Amniotic epithelial cell (primary cell): ENCODE data around the gene SAMD4A.

Source experiments
- DNase-seq: peaks from one replicate; pipeline ENCODE4 v3.0.0-alpha.2; 2010; ENCODE audit warnings: low read depth

SAMD4A gene

DNA sequence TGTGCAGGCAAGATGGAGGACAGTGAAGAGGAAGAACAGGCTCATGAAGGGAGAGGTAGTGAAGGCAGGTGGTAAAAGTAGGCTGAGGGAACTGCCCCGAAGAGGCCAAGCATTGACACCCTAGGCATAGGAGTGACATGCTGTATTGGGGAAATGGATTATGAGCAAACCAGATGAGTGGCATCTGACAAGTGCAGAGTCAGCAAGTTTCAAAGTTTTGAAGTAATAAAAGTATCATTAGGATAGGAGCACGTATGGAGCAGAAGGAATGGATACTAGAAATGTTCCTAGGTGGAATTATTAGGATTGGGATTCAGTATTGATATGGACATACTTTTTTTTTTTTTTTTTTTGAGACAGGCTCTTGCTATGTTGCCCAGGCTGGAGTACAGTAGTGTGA, 139.8 kb downstream of the SAMD4A start:
- DNase-seq, result no peak

DNA sequence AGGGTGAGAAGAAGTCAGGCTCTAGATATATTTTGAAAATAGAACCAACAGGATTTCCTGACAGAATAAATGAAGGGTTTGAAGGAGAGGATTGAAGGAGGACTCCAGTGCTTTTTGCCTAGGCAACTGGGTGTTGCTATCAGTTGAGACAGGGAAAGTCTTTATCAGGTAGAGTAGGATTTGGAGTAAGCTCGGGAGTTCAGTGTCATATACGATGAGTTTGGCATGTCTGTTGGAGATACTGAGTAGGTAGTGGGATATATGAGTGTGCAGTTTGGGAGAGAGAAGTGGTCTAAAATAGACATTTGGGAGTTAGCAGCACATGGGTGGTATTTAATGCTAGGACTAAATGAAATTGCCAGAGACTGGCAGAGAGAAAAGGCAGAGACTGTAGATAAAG, 141.2 kb downstream of the SAMD4A start:
- DNase-seq, result no peak

DNA sequence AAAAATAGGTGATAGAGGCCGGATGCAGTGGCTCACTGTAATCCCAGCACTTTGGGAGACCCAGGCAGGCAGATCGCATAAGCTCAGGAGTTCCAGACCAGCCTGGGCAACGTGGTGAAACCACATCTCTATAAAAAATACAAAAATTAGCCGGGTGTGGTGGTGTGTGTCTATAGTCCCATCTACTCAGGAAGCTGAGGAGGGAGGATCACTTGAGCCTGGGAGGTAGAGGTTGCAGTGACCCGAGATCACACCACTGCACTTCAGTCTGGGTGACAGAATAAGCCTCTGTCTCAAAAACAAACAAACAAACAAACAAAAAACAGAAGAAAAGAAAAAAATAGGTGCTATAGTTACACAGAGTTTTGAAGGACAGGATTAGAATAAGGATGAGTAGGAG, 142.1 kb downstream of the SAMD4A start:
- no peak for DNase-seq

DNA sequence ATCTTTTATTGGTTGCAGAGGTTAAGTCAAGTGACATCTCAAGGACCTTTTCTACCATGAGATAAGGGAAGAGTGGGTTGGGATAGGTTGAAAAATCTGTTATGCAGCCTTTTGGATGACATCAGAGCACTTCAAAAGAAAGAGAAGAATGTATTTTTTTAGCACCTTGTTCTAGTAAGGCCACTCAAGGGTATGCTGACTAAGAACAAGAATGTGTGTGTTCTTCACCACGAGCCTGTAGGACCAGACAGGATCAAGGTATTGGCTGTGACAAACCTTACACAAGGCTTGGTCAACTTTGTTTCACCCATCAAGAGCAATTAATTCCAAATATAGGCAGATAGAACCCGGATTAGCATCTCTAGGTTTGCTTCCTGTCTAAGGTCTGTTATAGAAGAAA, 142.5 kb downstream of the SAMD4A start:
- DNase-seq, result no peak

DNA sequence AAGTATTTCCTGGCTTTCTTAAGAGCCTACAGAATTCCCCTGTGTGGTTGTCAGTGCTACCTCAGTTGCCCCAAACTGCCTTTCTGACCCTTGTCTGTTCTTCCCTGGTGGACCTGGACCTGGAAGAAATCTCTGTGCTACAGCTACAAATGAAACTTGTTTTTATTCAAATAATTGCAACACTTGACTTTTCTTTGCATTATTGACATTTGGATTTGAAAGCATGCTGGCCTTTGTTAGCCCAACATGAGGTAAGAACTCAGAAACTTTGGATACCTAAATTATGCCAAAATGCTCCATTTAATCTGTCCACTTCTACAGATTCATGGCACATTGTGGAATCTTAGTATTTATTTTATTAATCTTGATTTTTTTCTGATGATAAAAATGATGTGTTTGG, 142.9 kb downstream of the SAMD4A start:
- no peak for DNase-seq

DNA sequence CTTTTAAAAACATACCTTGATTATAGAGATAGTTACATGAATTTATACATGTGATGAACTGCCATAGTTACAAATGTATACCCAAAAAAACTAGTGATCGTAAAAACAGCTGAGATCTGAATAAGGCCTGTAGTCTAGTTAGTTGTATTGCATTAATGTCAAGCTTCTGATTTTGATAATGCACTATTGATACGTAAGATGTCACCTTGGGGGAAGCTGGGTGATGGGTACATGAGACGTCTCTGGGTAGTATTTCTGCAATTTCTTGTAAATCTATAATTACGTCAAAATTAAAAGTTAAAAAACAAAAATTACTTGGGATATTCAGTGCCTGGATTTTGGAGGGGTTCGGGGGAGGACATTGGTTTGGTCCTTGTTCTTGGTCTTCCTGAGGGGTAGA, 144.4 kb downstream of the SAMD4A start:
- no peak for DNase-seq

DNA sequence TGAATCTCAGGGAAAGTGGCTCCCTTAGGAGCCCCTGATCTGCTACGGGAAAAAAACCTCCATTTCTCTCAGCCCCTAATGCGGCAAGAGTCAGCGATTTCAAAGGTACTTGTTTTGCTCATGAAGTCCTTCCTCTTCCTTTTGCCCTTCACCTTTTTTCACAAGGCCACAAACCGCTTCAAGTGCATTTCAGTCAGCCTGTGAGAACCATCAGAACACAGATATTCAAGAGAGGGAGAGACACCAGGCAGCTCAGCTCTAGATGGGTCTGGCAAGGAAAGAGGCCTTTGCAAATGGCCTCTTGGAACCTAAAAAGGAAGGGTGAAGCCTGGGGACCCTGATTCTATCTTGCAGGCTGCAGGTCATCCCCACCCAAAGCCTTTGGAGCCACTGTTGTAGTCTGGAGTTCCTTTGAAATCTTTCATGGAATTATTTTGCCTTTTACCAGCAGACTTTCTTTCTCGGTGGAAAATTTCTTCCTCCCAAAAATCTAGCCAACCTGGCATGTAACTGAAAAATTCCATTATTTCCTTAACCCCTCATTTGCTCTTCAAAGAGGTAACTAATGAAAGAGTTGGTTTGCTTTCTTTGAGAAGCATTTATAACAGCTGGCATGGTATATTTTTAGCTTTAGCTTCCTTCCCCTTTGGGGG, 145.0 kb downstream of the SAMD4A start:
- no peak for DNase-seq

DNA sequence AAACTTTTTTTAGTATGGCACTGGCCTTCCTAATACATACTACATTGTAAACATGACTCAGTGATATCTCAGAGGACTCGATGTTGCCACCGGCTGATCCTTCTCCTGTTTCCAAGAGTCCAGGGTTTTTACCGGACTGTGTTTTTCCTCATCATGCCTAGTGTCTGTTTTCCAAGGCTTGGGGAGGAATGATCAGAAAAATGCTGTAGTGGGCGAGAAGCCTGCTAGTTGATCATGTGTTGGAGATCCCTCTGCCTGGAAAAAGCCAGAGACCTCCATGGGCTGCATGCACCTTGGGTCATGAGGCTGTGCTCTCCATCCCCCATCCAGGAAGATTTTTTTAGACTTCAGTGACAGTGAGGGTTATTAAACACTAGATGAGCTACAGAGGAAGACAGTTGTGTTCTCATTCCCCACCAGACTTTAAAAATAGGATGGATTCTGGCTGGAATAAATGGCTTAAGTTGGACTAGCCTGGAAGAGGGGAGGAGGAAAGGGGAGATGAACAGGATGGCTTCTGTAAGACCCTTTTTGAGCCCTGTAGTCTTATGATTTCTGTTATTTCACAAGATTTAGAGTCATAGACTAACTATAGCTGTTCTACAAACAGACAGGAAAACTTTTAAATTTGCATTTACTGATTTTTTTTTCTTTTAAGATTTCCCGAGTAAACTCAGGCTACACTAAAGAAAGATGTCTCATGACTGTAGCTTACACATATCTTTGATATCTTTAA, 145.7 kb downstream of the SAMD4A start:
- DNase-seq, result no peak

DNA sequence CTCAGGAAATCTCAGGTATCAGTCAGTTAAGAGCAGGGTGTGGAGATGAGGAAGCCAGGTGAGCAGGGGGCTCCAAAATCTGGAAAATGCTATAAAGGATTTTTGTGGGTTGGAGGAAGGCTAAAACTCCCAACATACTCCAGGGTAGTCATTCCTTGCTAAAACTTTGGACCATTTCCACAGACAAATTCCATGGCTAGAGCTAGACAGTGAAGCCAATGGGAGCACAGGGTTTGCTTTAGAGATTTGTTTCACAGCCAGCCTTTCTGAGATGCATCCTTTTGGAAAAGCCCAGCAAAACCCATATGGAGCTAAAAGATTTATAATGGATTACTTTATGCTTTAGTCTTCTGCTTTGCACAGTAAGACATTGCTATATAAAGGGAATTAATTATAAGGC, 146.5 kb downstream of the SAMD4A start:
- DNase-seq, result no peak

DNA sequence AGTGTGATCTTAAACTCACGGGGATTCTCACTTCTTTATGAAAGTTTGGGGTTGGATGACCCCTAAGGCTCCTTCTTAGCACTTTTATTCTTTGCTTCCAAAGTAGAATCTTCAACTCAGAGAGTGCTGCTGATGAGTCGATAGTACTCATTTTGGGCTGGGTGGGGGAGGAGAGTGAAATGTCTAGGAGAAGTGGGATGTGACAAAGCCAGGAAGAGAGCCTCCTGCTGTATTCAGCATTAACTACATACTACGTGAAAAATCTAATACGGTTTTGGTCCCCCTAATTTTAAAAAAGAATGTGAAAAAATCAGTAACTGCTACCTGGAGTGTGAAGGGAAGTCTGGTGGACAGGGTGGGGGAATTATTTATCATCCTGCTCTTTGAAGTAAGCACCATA, 148.3 kb downstream of the SAMD4A start:
- DNase-seq, result peak; percentile 16

DNA sequence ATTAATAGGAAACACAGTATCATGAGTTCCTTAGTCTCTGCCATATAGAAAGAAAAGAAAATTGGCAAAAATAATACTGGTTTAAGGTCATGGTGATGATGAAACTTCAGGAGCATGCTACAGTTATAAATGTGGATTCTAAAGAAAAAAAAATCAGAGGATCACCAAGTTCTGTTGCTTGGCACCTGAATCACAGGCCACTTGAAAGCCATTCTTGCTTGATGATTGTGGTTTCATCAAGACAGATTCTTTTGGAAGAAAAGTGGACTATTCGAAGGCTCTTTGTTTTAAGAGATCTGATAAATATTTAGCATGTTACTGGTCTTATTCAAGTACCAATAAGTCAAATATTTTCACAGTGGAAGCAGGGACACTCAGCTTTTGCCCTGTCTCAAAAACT, 148.9 kb downstream of the SAMD4A start:
- no peak for DNase-seq

DNA sequence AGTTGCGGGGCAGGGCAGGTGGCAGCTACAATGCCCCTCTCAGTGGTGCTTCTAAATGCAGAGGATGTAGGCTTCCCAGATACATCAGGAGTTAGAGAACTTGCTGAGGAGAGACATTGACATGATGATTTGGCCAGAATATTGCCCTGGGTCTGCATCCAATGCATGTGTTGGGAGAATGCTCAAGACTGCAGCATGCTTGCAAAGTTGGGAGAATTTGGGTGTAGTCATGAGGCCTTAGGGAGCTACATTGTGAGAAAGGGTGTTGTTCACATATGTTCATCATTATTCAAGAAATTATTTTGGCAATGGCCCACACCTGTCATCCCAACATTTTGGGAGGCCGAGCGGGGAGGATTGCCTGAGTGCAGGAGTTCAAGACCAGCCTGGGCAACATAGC, 149.9 kb downstream of the SAMD4A start:
- DNase-seq, result no peak

DNA sequence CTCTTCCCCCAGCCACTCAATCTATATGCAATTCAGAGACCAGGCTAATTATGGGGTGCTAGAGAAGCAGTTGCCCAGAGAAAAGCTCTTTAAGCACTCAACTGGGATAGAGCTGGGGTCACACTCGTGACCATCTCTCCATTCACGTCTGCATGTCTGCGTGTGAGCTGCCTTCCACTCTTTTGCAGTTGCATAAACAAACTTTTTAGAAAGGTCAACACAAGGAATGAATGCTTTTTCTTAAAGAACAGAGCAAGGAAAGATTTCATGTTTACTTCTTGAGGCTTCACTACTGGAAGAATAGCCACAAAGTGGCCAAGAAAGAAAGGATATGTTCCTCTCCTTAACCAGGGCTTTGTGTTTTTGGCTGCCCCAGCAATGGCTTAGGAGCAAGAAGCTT, 151.1 kb downstream of the SAMD4A start:
- DNase-seq, result no peak

DNA sequence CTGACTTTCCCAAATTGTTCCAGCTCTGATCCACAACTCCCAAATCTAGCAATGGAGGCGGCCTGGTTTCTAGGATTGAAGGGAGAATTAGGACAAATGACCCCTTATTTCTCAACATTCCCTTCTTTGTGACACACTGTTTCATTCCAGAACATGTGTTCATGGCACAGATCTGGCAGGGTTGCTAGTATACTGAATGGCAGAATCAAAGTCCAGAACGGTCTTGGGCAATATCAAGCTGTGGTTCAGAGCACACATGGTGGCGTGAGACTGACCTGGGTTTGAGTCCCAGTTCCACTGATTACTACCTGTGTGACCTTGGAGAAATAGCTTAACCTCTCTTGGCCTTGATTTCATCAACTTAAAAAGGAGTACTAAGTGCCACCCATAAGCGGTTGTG, 152.5 kb downstream of the SAMD4A start:
- DNase-seq, result no peak

DNA sequence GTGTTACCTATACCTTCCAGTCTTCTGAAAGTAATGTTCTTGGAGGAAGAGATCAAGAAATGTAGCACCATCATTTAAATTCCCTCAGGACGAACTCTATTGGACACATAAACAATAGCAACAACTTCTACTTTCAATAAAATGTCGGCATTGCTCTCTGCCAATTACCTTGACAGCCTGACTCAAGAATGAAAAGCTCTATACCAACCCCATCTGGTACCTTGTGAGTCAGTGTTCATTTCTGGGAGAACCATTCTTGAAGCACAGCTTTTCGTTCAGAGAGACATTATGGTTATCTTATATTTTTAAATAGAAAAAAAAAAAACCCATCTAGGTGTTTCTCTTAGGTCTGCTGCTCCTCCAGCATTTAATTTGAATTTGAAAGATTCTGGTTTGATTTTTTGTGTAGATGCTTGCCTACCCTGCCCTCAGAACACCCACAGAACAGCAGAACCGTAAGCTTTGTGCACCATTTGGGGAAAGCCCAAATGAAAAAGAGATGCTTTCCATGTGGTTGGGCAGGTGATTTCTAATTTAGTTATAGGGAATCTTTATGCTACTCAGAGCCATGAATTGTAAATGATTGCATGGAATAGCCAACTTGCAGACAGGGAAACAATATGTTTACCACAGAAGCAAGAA, 156.0 kb downstream of the SAMD4A start:
- peak; percentile 47 for DNase-seq

DNA sequence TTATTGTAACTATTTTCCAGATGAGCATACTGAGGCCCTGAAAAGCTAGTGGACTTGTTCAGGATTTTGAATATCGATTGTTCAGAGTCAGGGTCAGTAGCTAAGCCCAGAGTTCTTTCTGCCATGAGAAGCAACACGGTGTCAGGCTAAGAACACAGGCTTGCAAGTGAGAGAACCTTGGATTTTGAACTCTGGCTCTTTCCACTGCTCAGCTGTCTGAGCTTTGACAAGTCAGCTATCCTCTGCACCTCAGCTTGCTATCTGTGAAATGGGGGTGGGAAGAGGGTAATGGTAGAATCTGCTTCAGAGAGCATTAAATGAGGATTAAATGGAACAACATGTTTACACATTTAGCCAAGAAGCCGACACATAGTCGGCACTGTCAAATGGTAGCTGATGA, 157.2 kb downstream of the SAMD4A start:
- DNase-seq, result no peak

DNA sequence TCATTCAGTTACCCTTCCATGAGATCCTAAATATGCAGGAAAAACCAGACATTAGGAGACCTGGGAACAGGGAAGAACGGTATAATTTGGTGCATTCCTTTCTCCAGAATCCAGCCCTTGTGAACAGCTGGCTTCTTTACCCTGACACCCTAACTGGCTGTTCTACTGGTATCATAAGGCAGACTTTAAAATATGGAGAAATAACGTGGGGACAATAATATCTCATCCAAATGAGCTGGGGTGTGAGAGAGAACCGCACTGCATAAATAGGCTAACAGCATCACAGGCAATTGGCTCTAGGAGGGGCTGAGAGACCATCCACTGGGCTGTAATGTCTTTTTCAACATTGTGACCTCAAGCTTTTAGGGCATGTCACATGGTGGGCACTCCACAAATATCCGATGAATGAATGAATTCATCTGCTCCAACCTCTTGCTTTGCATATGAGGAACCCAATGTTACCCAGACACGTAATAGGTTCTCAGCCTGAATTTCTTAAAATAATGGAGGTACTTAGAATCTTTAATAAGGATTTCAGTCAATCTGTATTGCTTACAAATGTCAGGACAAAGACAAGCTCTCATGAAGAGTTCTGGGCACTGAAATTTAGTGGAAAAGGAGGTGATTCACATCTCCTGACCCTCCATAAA, 157.9 kb downstream of the SAMD4A start:
- DNase-seq, result no peak

DNA sequence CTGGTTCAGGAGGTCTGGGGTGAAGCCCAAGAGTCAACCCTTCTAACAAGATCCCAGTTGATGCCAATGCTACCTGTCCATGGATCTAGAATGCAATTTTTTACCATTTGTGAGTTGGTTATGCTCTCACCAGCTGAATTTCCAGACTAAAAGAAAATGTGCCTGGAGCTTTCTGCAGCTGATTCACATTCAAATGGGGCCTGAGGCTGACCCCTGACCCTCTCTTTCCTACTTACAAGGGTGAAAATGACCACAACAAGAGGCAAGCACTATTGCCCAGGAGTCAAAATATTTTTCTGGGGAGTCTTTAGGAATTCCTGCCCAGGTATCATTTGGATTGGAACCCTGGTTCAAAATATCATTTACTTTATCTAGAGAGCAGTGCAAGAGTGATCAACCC, 159.1 kb downstream of the SAMD4A start:
- no peak for DNase-seq

DNA sequence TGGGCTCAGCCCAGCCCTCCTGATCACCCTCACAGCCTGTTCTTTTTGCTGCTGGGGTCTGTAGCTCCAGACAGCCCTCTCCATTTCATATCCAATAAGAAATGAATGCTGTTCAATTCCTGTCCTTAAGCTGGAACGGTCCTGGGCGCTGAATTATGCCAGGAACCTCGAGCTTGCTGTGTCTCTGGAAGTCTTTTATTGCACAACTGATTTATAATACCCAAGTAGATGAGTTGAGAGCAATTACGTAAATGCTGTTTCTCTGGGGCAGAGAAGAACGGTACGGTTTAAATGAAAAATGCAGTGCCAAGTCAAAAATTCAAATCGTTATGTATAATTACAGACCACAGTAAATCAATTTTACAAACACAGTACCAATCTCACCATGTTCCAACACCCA, 161.0 kb downstream of the SAMD4A start:
- peak; percentile 78 for DNase-seq

DNA sequence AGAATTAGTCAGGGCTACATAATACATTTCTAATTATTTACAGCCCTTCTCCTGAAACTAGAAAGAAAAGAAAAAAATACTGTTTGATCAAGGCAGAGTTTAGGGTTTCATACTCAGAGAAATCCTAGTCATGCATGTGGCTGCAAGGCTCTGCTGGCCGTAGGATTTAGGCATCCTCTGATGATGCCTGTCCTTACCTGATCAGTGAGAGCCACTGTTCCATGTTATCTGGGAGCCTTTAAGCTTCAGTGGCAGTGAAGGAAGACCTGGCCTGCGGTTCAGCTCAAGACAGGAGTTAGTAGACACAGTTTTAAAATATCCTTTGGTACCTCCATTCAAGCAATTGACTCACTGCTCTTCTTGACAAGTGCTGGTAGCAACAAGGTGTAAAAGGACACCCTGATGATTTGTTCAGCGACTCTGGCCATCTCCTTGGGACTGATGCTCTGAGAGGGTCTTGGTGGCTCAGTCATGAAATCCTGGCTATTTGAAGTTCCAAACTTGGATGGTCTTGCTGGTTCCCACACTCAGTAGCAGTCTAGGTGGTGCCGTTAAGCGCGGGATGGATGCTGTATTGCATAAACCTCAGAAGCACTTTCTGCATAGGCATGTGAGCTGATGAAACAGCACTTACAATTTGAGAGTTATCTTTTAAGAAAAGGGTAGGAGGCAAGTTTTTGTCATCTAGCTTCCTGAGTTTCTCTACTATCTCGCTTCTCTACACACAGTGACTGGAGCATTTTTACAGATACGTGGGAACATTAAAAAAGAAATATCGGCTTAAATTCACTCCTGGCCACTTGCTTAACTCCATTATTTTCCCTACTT, 162.0 kb downstream of the SAMD4A start:
- DNase-seq, result peak; percentile 78

DNA sequence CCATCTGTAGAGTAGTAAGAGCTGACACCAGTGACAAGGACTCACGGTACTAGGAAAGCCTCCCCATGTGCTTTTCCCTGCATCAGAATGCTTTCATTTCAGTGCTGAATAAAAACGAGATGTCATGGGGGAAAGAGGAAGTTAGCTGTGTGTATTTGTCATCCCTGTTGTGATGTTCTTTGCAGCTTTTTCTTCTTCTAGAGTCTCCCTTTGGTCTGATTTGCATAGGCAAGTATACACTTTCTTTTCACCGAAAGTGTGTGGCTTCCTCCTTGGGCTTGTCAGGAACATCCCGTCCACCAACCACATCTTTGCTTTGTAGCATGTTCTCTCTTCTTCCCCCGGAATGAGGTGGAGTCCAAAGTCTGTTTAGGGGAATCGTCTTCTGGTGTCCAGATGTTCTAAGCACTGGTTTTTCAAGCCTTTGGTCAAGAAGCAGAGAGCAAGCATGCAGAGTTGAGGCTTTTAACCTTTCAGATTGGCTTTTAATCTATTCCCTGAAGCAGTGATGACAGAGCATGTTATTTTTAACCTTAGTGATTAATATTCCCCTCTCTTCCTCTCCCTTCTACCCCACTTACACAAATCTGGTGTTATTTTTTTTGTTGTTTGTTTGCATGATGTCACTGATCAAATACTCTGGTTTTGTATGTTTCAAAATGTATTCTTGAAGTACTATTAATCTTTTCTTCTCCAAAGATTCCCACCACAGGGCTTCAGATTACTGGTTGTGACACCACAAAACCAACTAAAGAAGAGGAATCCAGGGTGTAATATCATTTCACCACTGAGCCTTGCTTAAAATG, 163.4 kb downstream of the SAMD4A start:
- DNase-seq, result peak; percentile 86
